A673 (cell line): ENCODE measurements around the gene SEC14L3. TPM values are rescaled to one million over a fixed set of nuclear protein-coding genes. Genes with fewer than 3 reads are reported as not detected.

ENCODE experiments used
- BruUV-seq: library from RNA; stranded (reverse); fragments of 400-500 nt; replicated peaks from 2 replicates; lab custom pipeline; 2021; lab: Mats Ljungman, UMichigan
- CTCF ChIA-PET: fragments of 300-600 bp; sonication (Branson Sonifier 250); formaldehyde crosslinking; loops from one replicate; lab custom pipeline; 2022; ENCODE audit warnings: antibody characterized with exemption; lab: Charles Lee
- POLR2A ChIA-PET: fragments of 300-600 bp; sonication (Branson Sonifier 250); formaldehyde crosslinking; loops from one replicate; lab custom pipeline; 2022; ENCODE audit warnings: antibody characterized with exemption; ENCODE audit not compliant: low non-redundant PET; lab: Charles Lee
- DNase-seq: peaks from one replicate; pipeline ENCODE4 v3.0.0-alpha.2; 2015; ENCODE audit warnings: low spot score
- H3K27ac ChIP-seq: fragments of 200-600 bp; sonication (generic); 2 replicates; pipeline ENCODE4 v1.5.1; 2016; ENCODE audit warnings: mixed run types, low read depth, mild to moderate bottlenecking, mixed read lengths, antibody characterized with exemption, low read length; ENCODE audit not compliant: poor library complexity, severe bottlenecking
- H3K27me3 ChIP-seq: fragments of 200-600 bp; sonication (generic); replicated peaks from 2 replicates; pipeline ENCODE4 v1.6.1; 2017; ENCODE audit warnings: mixed run types, low read depth, mild to moderate bottlenecking, mixed read lengths, antibody characterized with exemption, low read length; ENCODE audit not compliant: insufficient read depth, poor library complexity
- H3K36me3 ChIP-seq: fragments of 200-600 bp; sonication (generic); 2 replicates; pipeline ENCODE4 v1.6.1; 2016; ENCODE audit warnings: mixed run types, mild to moderate bottlenecking, mixed read lengths, antibody characterized with exemption, low read length; ENCODE audit not compliant: insufficient read depth, poor library complexity, severe bottlenecking
- H3K4me1 ChIP-seq: fragments of 200-600 bp; sonication (generic); 2 replicates; pipeline ENCODE4 v1.6.1; 2017; ENCODE audit warnings: mixed run types, mild to moderate bottlenecking, mixed read lengths, antibody characterized with exemption, low read length; ENCODE audit not compliant: insufficient read depth, poor library complexity, severe bottlenecking
- H3K4me3 ChIP-seq: fragments of 200-600 bp; sonication (generic); 2 replicates; pipeline ENCODE4 v1.5.1; 2016; ENCODE audit warnings: low read depth, mixed run types, mild to moderate bottlenecking, mixed read lengths, low read length; ENCODE audit not compliant: poor library complexity, severe bottlenecking
- H3K9me3 ChIP-seq: fragments of 200-600 bp; sonication (generic); 2 replicates; pipeline ENCODE4 v1.6.1; 2016; ENCODE audit warnings: mixed run types, low read depth, mild to moderate bottlenecking, mixed read lengths, antibody characterized with exemption, low read length; ENCODE audit not compliant: poor library complexity, severe bottlenecking
- CTCF ChIP-seq: fragments of 300-800, 200-600 bp; sonication (generic); conservative IDR thresholded peaks from 2 replicates; pipeline ENCODE4 v1.5.1; 2017; ENCODE audit warnings: low read depth, mild to moderate bottlenecking, antibody characterized with exemption, low read length, moderate library complexity, mixed read lengths
- EZH2 ChIP-seq: fragments of 200-600 bp; sonication (generic); IDR thresholded peaks from 2 replicates; pipeline ENCODE4 v1.6.1; 2017; ENCODE audit warnings: borderline replicate concordance, low read depth, mild to moderate bottlenecking, mixed read lengths, antibody characterized with exemption, low read length; ENCODE audit not compliant: poor library complexity, severe bottlenecking
- intact Hi-C: fragments of 100-400 bp; cut with micrococcal nuclease; formaldehyde crosslinking; loops from one replicate; pipeline ENCODE4 v1.10.0; 2022; ENCODE audit not compliant: unreplicated experiment
- total RNA-seq: library from RNA; stranded (reverse); gene quantifications from 2 replicates; pipeline ENCODE4 v1.2.3, GENCODE V29; 2021

Gene SEC14L3
- total RNA-seq, 1 experiment from 2014 or later, result not detected

- no TSS peak for BruUV-seq
- CTCF ChIA-PET, result no interaction called here
Measured at GRCh38 chr22:30438559-30438958, 33.3 kb downstream of the SEC14L3 start.

GRCh38 chr22:30436196-30436595 is 35.6 kb downstream of the SEC14L3 start:
- TF ChIP-seq CTCF, result no peak
- no peak for TF ChIP-seq EZH2
- CTCF ChIA-PET, result interaction anchor here (1.1 kb wide), 1 partner anchor 12 kb away, joined by 3 read pairs; no protein-coding TSS in a partner anchor
- BruUV-seq, result no TSS peak
- H3K27ac ChIP-seq, result peak overlapping the region; percentile 100
- H3K4me3 ChIP-seq, result peak overlapping the region; percentile 22
- H3K9me3 ChIP-seq, result no peaks in the 10 kb centered on the region
- peak; percentile 83 for DNase-seq
- H3K36me3 ChIP-seq, result no peaks in the 10 kb centered on the region
- H3K27me3 ChIP-seq, result no peaks in the 10 kb centered on the region
- POLR2A ChIA-PET, result interaction anchor here (0.6 kb wide), 1 partner anchor 9 kb away, joined by 3 read pairs; no protein-coding TSS in a partner anchor
- intact Hi-C loops, result no loop called here
- H3K4me1 ChIP-seq, result peaks cover 43% of the 10 kb centered on the region

More at GRCh38 chr22:30438559-30438958, 33.3 kb downstream of the SEC14L3 start:
- TF ChIP-seq CTCF (no peak), EZH2 (no peak)
- no peak for DNase-seq
- H3K27ac ChIP-seq, result peak overlapping the region; percentile 100
- H3K4me3 ChIP-seq, result no peak overlapping the region
- intact Hi-C loops, result no loop called here
- H3K36me3 ChIP-seq, result no peaks in the 10 kb centered on the region
- POLR2A ChIA-PET, result no interaction called here
- no peaks in the 10 kb centered on the region for H3K9me3 ChIP-seq
- no peaks in the 10 kb centered on the region for H3K27me3 ChIP-seq
- H3K4me1 ChIP-seq, result peaks cover 47% of the 10 kb centered on the region

- DNase-seq, result peak; percentile 97
- H3K27me3 ChIP-seq, result no peaks in the 10 kb centered on the region
- intact Hi-C loops, result no loop called here
- no peaks in the 10 kb centered on the region for H3K36me3 ChIP-seq
- ChIA-PET CTCF (no interaction called here), POLR2A (interaction anchor here (0.6 kb wide), 1 partner anchor 9 kb away, joined by 3 read pairs; no protein-coding TSS in a partner anchor)
- no TSS peak for BruUV-seq
- TF ChIP-seq CTCF, result peak; percentile 38
- TF ChIP-seq EZH2, result no peak
- H3K4me3 ChIP-seq, result peak overlapping the region; percentile 22
- H3K27ac ChIP-seq, result peak overlapping the region; percentile 100
- H3K4me1 ChIP-seq, result peaks cover 39% of the 10 kb centered on the region
- H3K9me3 ChIP-seq, result no peaks in the 10 kb centered on the region
Measured at GRCh38 chr22:30435674-30436126, 36.1 kb downstream of the SEC14L3 start.
